NCI-H1092 (cell line): ENCODE results near the gene DPF3.

Experiments used
- DNase-seq: peaks from one replicate; lab custom pipeline; 2025; lab: John Stamatoyannopoulos, UW

DPF3 gene

GRCh38 chr14:72645706-72646105 lies 248.2 kb downstream of the DPF3 start:
- DNase-seq = no peak

- no peak for DNase-seq
Observed at GRCh38 chr14:72644758-72645489, 249.0 kb downstream of the DPF3 start.

GRCh38 chr14:72644038-72644437 lies 249.9 kb downstream of the DPF3 start:
- DNase-seq = no peak

- DNase-seq = no peak
Observed at GRCh38 chr14:72643317-72643801, 250.5 kb downstream of the DPF3 start.

- no peak for DNase-seq
Observed at GRCh38 chr14:72640911-72641485, 252.9 kb downstream of the DPF3 start.

- no peak for DNase-seq
Observed at GRCh38 chr14:72638021-72638420, 255.9 kb downstream of the DPF3 start.

GRCh38 chr14:72636871-72637270 lies 257.0 kb downstream of the DPF3 start:
- no peak for DNase-seq

GRCh38 chr14:72636094-72636493 lies 257.8 kb downstream of the DPF3 start:
- no peak for DNase-seq

- no peak for DNase-seq
Observed at GRCh38 chr14:72634691-72635616, 258.9 kb downstream of the DPF3 start.

GRCh38 chr14:72633551-72633950 lies 260.4 kb downstream of the DPF3 start:
- no peak for DNase-seq

GRCh38 chr14:72632727-72633126 lies 261.2 kb downstream of the DPF3 start:
- DNase-seq = no peak

GRCh38 chr14:72631401-72631800 lies 262.5 kb downstream of the DPF3 start:
- no peak for DNase-seq

- DNase-seq = no peak
Observed at GRCh38 chr14:72630374-72630773, 263.5 kb downstream of the DPF3 start.

GRCh38 chr14:72629534-72629933 lies 264.4 kb downstream of the DPF3 start:
- no peak for DNase-seq

- DNase-seq = no peak
Observed at GRCh38 chr14:72625689-72626088, 268.2 kb downstream of the DPF3 start.

- DNase-seq = no peak
Observed at GRCh38 chr14:72621387-72622065, 272.4 kb downstream of the DPF3 start.

GRCh38 chr14:72619881-72620280 lies 274.0 kb downstream of the DPF3 start:
- DNase-seq = no peak

GRCh38 chr14:72619111-72619571 lies 274.8 kb downstream of the DPF3 start:
- no peak for DNase-seq

- DNase-seq = no peak
Observed at GRCh38 chr14:72618424-72618823, 275.5 kb downstream of the DPF3 start.

GRCh38 chr14:72617391-72618031 lies 276.4 kb downstream of the DPF3 start:
- DNase-seq = no peak

GRCh38 chr14:72616811-72617210 lies 277.1 kb downstream of the DPF3 start:
- DNase-seq = no peak
